PC-9 (cell line): Measurements from ENCODE around the gene MYH15. TPM values are rescaled to one million over a fixed set of nuclear protein-coding genes. Genes with fewer than 3 reads are reported as not detected.

Experiments
- BruUV-seq: library from RNA; stranded (reverse); fragments of 400-500 nt; replicated peaks from 2 replicates; lab custom pipeline; 2021; lab: Mats Ljungman, UMichigan
- CTCF ChIA-PET: fragments of 300-600 bp; sonication (Branson Sonifier 250); formaldehyde crosslinking; loops from one replicate; lab custom pipeline; 2022; ENCODE audit warnings: antibody characterized with exemption; lab: Charles Lee
- POLR2A ChIA-PET: fragments of 300-600 bp; sonication (Branson Sonifier 250); formaldehyde crosslinking; loops from one replicate; lab custom pipeline; 2022; ENCODE audit warnings: antibody characterized with exemption; ENCODE audit not compliant: unreplicated experiment; lab: Charles Lee
- DNase-seq, 2 experiments: peaks; one replicate each; pipeline versions ENCODE4 v3.0.0 to v3.0.0-alpha.2; 2015 to 2022; ENCODE audit warnings: mixed read lengths in 1 of 2
- H2AFZ ChIP-seq: fragments of 200-600 bp; sonication (generic); 2 replicates; pipeline ENCODE4 v1.8.1; 2017; ENCODE audit warnings: antibody characterized with exemption
- H3F3A ChIP-seq: fragments of 200-600 bp; sonication (generic); 2 replicates; pipeline ENCODE4 v1.8.1; 2017; ENCODE audit warnings: antibody characterized with exemption, mild to moderate bottlenecking, low read depth; ENCODE audit not compliant: insufficient read depth
- H3K27ac ChIP-seq: fragments of 200-600 bp; sonication (generic); 2 replicates; pipeline ENCODE4 v1.6.1; 2016; ENCODE audit warnings: mixed run types
- H3K27me3 ChIP-seq: fragments of 200-600 bp; sonication (generic); 2 replicates; pipeline ENCODE4 v1.6.1; 2016; ENCODE audit warnings: low read depth, mixed run types; ENCODE audit not compliant: insufficient read depth
- H3K36me3 ChIP-seq: fragments of 200-600 bp; sonication (generic); 2 replicates; pipeline ENCODE4 v1.6.1; 2016; ENCODE audit warnings: low read depth, mixed run types
- H3K4me1 ChIP-seq: fragments of 200-600 bp; sonication (generic); replicated peaks from 2 replicates; pipeline ENCODE4 v1.6.1; 2016; ENCODE audit warnings: mixed run types; ENCODE audit not compliant: insufficient read depth
- H3K4me2 ChIP-seq: fragments of 200-600 bp; sonication (generic); 2 replicates; pipeline ENCODE4 v1.6.1; 2017; ENCODE audit warnings: mixed run types
- H3K4me3 ChIP-seq: fragments of 200-600 bp; sonication (generic); 2 replicates; pipeline ENCODE4 v1.6.1; 2016; ENCODE audit warnings: mixed run types
- H3K79me2 ChIP-seq: fragments of 200-600 bp; sonication (generic); 2 replicates; pipeline ENCODE4 v1.6.1; 2017; ENCODE audit warnings: low read depth, mixed run types
- H3K9me2 ChIP-seq: fragments of 200-600 bp; sonication (generic); 2 replicates; pipeline ENCODE4 v1.8.1; 2017; ENCODE audit warnings: mild to moderate bottlenecking; ENCODE audit not compliant: insufficient read depth
- H3K9me3 ChIP-seq: fragments of 200-600 bp; sonication (generic); 2 replicates; pipeline ENCODE4 v1.8.1; 2016; ENCODE audit warnings: low read depth; ENCODE audit not compliant: insufficient read depth
- H4K20me1 ChIP-seq: fragments of 200-600 bp; sonication (generic); 2 replicates; pipeline ENCODE4 v1.8.1; 2017; ENCODE audit not compliant: insufficient read depth
- CTCF ChIP-seq: fragments of 200-600 bp; sonication (generic); conservative IDR thresholded peaks from 2 replicates; pipeline ENCODE4 v1.6.1; 2017; ENCODE audit warnings: mixed run types, antibody characterized with exemption, mild to moderate bottlenecking, moderate library complexity
- EZH2 ChIP-seq: fragments of 200-600 bp; sonication (generic); IDR thresholded peaks from 2 replicates; pipeline ENCODE4 v1.8.0; 2017; ENCODE audit warnings: antibody characterized with exemption, low read depth
- intact Hi-C: fragments of 100-400 bp; cut with micrococcal nuclease; formaldehyde crosslinking; loops from one replicate; pipeline ENCODE4 v1.10.0; 2022; ENCODE audit not compliant: unreplicated experiment
- total RNA-seq: library from RNA; stranded (reverse); gene quantifications from 2 replicates; pipeline ENCODE4 v1.2.3, GENCODE V29; 2021

MYH15 gene
- total RNA-seq, 1 experiment from 2014 or later: 2.3 TPM

GRCh38 chr3:108450444-108450843 is 60.0 kb downstream of the MYH15 start:
- H3K4me2 ChIP-seq: no peak overlapping the region
- no peak overlapping the region for H2AFZ ChIP-seq
- no peak for DNase-seq
- POLR2A ChIA-PET: no interaction called here
- no peak overlapping the region for H3K4me3 ChIP-seq
- no peaks in the 10 kb centered on the region for H3K27me3 ChIP-seq
- no peak for TF ChIP-seq CTCF
- no peak for TF ChIP-seq EZH2
- H3K79me2 ChIP-seq: no peaks in the 10 kb centered on the region
- CTCF ChIA-PET: no interaction called here
- no peaks in the 10 kb centered on the region for H3F3A ChIP-seq
- BruUV-seq: no TSS peak
- no peaks in the 10 kb centered on the region for H3K9me2 ChIP-seq
- no peaks in the 10 kb centered on the region for H3K4me1 ChIP-seq
- H3K36me3 ChIP-seq: no peaks in the 10 kb centered on the region
- no peak overlapping the region for H3K27ac ChIP-seq
- H3K9me3 ChIP-seq: peaks cover 14% of the 10 kb centered on the region
- H4K20me1 ChIP-seq: no peaks in the 10 kb centered on the region
- intact Hi-C loops: no loop called here

- Histone ChIP-seq H3K9me3 (peaks cover 14% of the 10 kb centered on the region), H3K4me1 (no peaks in the 10 kb centered on the region), H3K79me2 (no peaks in the 10 kb centered on the region), H3K27ac (no peak overlapping the region), H3K4me3 (no peak overlapping the region), H3K9me2 (no peaks in the 10 kb centered on the region), H2AFZ (no peak overlapping the region), H3K27me3 (no peaks in the 10 kb centered on the region), H4K20me1 (no peaks in the 10 kb centered on the region), H3K36me3 (no peaks in the 10 kb centered on the region), H3K4me2 (no peak overlapping the region), H3F3A (no peaks in the 10 kb centered on the region)
- POLR2A ChIA-PET: no interaction called here
- no peak for DNase-seq
- BruUV-seq: no TSS peak
- no peak for TF ChIP-seq EZH2
- no peak for TF ChIP-seq CTCF
- CTCF ChIA-PET: no interaction called here
- intact Hi-C loops: no loop called here
Measured at GRCh38 chr3:108448593-108448992, 61.8 kb downstream of the MYH15 start.

- Histone ChIP-seq H3K4me3 (no peak overlapping the region), H3F3A (no peaks in the 10 kb centered on the region), H4K20me1 (no peaks in the 10 kb centered on the region), H3K79me2 (no peaks in the 10 kb centered on the region), H3K4me2 (no peak overlapping the region), H3K27ac (no peak overlapping the region), H3K9me2 (0 out of 2 replicates have a peak, but pooled peaks cover under 1% of the 10 kb centered on the region), H3K36me3 (no peaks in the 10 kb centered on the region), H2AFZ (no peak overlapping the region), H3K9me3 (peaks cover 14% of the 10 kb centered on the region), H3K27me3 (no peaks in the 10 kb centered on the region), H3K4me1 (no peaks in the 10 kb centered on the region)
- intact Hi-C loops: no loop called here
- no TSS peak for BruUV-seq
- POLR2A ChIA-PET: no interaction called here
- CTCF ChIA-PET: interaction anchor here (0.6 kb wide), 1 partner anchor 749 kb away, joined by 4 read pairs; no protein-coding TSS in a partner anchor
- TF ChIP-seq EZH2: no peak
- DNase-seq: no peak
Measured at GRCh38 chr3:108447096-108447847, 63.1 kb downstream of the MYH15 start.
